Renal cortex interstitium (tissue), 11 donors: Measurements from ENCODE around the gene ANKRD18A. TPM values are rescaled to one million over a fixed set of nuclear protein-coding genes. Genes with fewer than 3 reads are reported as not detected.
"Not testable (repeated sequence)": the region's sequence is repeated elsewhere in the genome, so short reads cannot be mapped to it uniquely, and the experiment has no call there.

ENCODE experiments used
- DNase-seq, 11 donors: peaks; one replicate each; pipeline ENCODE4 v3.0.0-alpha.2; 2013; ENCODE audit warnings: low read depth in 9 of 11, low spot score in 4 of 11; ENCODE audit errors: extremely low read depth in 1 of 11
- polyA plus RNA-seq, 3 donors: library from polyadenylated mRNA; unstranded; fragments of 120-200 nt; gene quantifications; one replicate each; pipeline ENCODE4 v1.2.1, GENCODE V29; 2013; ENCODE audit not compliant: insufficient read length in 3 of 3

The ANKRD18A gene
- polyA plus RNA-seq, 3 donors = 3.9 to 5.7 (median 3.9) TPM

GRCh38 chr9:38559172-38559571 lies 61.2 kb downstream of the ANKRD18A start:
- not testable (repeated sequence) for DNase-seq

GRCh38 chr9:38557746-38558145 lies 62.6 kb downstream of the ANKRD18A start:
- not testable (repeated sequence) for DNase-seq

- DNase-seq = not testable (repeated sequence)
Measured at GRCh38 chr9:38554966-38555365, 65.4 kb downstream of the ANKRD18A start.

- DNase-seq = not testable (repeated sequence)
Measured at GRCh38 chr9:38553019-38553418, 67.4 kb downstream of the ANKRD18A start.

- DNase-seq = not testable (repeated sequence)
Measured at GRCh38 chr9:38546497-38547163, 73.8 kb downstream of the ANKRD18A start.

GRCh38 chr9:38540535-38540934 lies 79.9 kb downstream of the ANKRD18A start:
- not testable (repeated sequence) for DNase-seq

- DNase-seq = no peak
Measured at GRCh38 chr9:38529317-38529716, 91.1 kb downstream of the ANKRD18A start.

- peak in 3 of 11 donors; percentile 13 to 51 (median 30) for DNase-seq
Measured at GRCh38 chr9:38527503-38527902, 92.9 kb downstream of the ANKRD18A start.

GRCh38 chr9:38526591-38526990 lies 93.8 kb downstream of the ANKRD18A start:
- no peak for DNase-seq

GRCh38 chr9:38523121-38523520 lies 97.3 kb downstream of the ANKRD18A start:
- peak in 1 of 11 donors; percentile 17 for DNase-seq

GRCh38 chr9:38521762-38522161 lies 98.6 kb downstream of the ANKRD18A start:
- no peak for DNase-seq

Other genes starting within 250 kb of the ANKRD18A start
- gene ALDH1B1, start 227.9 kb downstream of the ANKRD18A start, polyA plus RNA-seq = 10 to 100 TPM; 36.9 to 41.0 (median 39.8) TPM
- 1 to 10 TPM; 1.4 to 2.0 (median 1.8) TPM for gene IGFBPL1, start 196.1 kb downstream of the ANKRD18A start, polyA plus RNA-seq
- gene FAM240B, start 99.5 kb upstream of the ANKRD18A start, polyA plus RNA-seq = under 1 TPM in 2 of 3 donors, not detected in 1; 0.09 to 0.17 TPM